ENCODE measurements around the gene ZNF665.
A peak's percentile ranks its signal among the peaks of the same experiment; 100 is the strongest.
"Not testable (repeated sequence)": the region's sequence is repeated elsewhere in the genome, so short reads cannot be mapped to it uniquely, and the experiment has no call there.

The ZNF665 gene

DNA sequence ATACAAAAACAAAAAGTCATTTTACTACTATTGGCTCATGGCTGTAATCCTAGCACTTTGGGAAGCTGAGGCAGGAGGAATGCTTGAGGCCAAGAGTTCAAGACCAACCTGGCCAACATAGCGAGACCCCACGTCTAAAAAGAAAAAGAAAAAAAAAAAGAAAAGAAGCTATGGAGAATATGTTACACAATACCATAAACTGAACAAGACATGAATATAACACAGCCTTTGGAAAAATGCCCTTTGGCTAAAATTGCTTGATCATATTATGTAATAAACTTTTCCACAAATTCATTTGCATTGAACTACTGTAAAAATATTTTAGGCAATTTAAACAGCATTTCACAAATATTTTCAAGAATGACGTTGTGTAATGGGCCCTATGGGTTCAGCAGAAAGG lies 56.7 kb downstream of the ZNF665 start:
- DNase-seq, result no peak
- in situ Hi-C loops (cut with HindIII; ENCODE audit: low pct_ligation_motif_present, low sequenced_read_pairs), result no loop called here
- Histone ChIP-seq H3K36me3 (replicated peaks) (peaks cover 9% of the 10 kb centered on the region), H3K27ac (no peak overlapping the region), H3K4me3 (ENCODE audit: low read depth, low read length) (no peak overlapping the region), H3K27me3 (replicated peaks) (no peaks in the 10 kb centered on the region)
- TF ChIP-seq CTCF (IDR thresholded peaks at IDR 0.05; ENCODE audit: low read depth, low read length, missing control alignments), result no peak

- peak within 1 kb of the TSS; percentile 52 for H3K4me3 ChIP-seq (ENCODE audit: low read depth, low read length)
- H3K27ac ChIP-seq, result no peak within 1 kb of the TSS
- DNase-seq, result peak; percentile 74
- no peak for TF ChIP-seq CTCF (IDR thresholded peaks at IDR 0.05; ENCODE audit: low read depth, low read length, missing control alignments)
- no peaks in the 10 kb centered on the region for H3K27me3 ChIP-seq (replicated peaks)
- in situ Hi-C loops (cut with HindIII; ENCODE audit: low pct_ligation_motif_present, low sequenced_read_pairs), result no loop called here
- no peaks in the 10 kb centered on the region for H3K36me3 ChIP-seq (replicated peaks)
Measured at GRCh38 chr19:53132141-53132991, 60.8 kb downstream of the ZNF665 start, which contains the start of gene ZNF415. ZNF415 (minus strand) TSS chr19:53132910; CDS start chr19:53122676, 10,234 bp downstream.

DNA sequence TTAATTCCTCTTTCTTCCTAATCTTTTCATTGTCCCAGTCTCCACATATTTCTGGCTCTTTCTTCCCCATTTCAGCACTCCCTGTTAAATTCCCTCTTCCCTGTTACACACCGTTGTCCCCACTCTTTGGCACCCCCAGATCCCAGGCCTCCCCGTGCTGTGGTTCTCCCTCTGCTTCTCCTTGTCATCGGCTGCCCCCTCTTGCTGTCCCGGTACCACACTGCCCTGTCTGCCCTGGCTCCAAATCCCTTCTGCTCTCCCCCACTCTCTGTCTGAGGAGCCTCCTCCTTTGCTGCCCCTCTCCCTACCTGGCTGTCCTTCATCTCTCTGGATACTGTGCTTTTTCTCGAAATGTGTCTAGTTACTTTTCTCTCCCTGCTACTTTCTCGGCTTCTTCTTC lies 61.4 kb downstream of the ZNF665 start:
- DNase-seq, result no peak
- no peak overlapping the region for H3K27ac ChIP-seq
- no peaks in the 10 kb centered on the region for H3K27me3 ChIP-seq (replicated peaks)
- in situ Hi-C loops (cut with HindIII; ENCODE audit: low pct_ligation_motif_present, low sequenced_read_pairs), result no loop called here
- no peak overlapping the region for H3K4me3 ChIP-seq (ENCODE audit: low read depth, low read length)
- H3K36me3 ChIP-seq (replicated peaks), result no peaks in the 10 kb centered on the region
- no peak for TF ChIP-seq CTCF (IDR thresholded peaks at IDR 0.05; ENCODE audit: low read depth, low read length, missing control alignments)

- no peak for DNase-seq
- H3K4me3 ChIP-seq (ENCODE audit: low read depth, low read length), result no peak overlapping the region
- no peaks in the 10 kb centered on the region for H3K27me3 ChIP-seq (replicated peaks)
- no peaks in the 10 kb centered on the region for H3K36me3 ChIP-seq (replicated peaks)
- no peak overlapping the region for H3K27ac ChIP-seq
- in situ Hi-C loops (cut with HindIII; ENCODE audit: low pct_ligation_motif_present, low sequenced_read_pairs), result no loop called here
- TF ChIP-seq CTCF (IDR thresholded peaks at IDR 0.05; ENCODE audit: low read depth, low read length, missing control alignments), result no peak
Measured at GRCh38 chr19:53131085-53131590, 62.0 kb downstream of the ZNF665 start.

DNA sequence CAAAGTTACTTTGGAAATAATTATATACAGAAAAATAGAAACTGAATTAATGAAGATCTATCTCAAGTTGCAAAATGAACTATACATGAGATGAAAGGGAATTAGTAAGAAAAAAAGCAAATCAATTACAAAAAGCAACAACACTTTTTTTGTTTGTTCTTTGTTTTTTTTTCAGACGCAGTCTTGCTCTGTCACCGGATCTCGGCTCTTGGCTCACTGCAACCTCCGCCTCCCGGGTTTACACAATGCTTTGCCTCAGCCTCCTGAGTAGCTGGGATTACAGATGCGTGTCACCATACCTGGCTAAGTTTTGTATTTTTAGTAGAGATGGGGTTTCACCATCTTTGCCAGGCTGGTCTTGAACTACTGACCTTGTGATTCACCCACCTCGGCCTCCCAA lies 62.7 kb downstream of the ZNF665 start:
- no peak for DNase-seq
- no peak for TF ChIP-seq CTCF (IDR thresholded peaks at IDR 0.05; ENCODE audit: low read depth, low read length, missing control alignments)
- Histone ChIP-seq H3K36me3 (replicated peaks) (no peaks in the 10 kb centered on the region), H3K4me3 (ENCODE audit: low read depth, low read length) (no peak overlapping the region), H3K27ac (no peak overlapping the region), H3K27me3 (replicated peaks) (no peaks in the 10 kb centered on the region)
- in situ Hi-C loops (cut with HindIII; ENCODE audit: low pct_ligation_motif_present, low sequenced_read_pairs), result no loop called here

DNA sequence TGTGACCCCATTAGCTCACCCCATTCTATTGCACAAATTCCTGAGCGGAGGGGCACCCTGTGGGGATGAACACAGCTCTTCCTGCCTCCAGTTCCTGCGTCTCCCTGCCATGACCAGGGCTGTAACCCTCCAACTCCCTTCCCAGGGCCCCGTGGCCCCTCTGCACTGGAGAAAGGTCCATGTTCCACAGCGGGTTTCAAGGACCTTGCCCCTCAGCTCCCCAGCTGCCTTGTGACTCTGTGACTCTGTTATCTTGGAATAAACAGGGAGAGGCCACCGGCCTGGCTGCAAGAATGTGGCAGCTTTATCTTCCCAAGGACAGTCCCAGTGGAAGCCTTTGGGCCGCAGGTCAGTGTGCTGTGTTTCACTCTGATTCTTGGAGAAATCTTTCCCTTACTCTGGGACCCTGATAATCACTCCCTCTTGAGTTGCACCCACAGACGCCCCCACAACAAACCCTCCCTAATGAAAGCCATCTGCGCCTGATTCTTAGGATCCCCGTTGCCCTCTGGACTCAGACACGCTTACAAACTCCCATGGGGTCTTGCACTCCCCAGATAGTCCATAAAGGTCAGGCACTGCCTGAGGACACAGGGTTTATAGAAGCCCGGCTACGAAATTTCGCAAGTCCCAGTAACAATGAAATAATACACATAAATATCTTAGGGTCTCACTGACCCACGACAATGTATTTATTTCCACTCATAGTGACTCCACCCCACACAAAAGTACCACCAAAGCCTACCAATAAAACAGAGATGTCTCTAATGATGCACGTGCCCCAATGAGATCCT lies 66.2 kb downstream of the ZNF665 start:
- H3K27me3 ChIP-seq (replicated peaks); DNase-seq; in situ Hi-C loops (cut with HindIII; ENCODE audit: low pct_ligation_motif_present, low sequenced_read_pairs); H3K4me3 ChIP-seq (ENCODE audit: low read depth, low read length); H3K27ac ChIP-seq; H3K36me3 ChIP-seq (replicated peaks): not testable (repeated sequence)
